GM18517 (cell line): ENCODE results near the gene UPP2.

Experiments
- ATAC-seq: cut with Tn5 transposase; IDR thresholded peaks from one replicate; pipeline ENCODE4 v1.9.1; 2021; ENCODE audit warnings: mild to moderate bottlenecking, moderate library complexity; ENCODE audit not compliant: unreplicated experiment

Gene UPP2

GRCh38 chr2:158103411-158104012, 1.8 kb downstream of the UPP2 start:
- ATAC-seq: no peak

- ATAC-seq: no peak
Observed at GRCh38 chr2:158104903-158105302, 3.2 kb downstream of the UPP2 start.

- no peak for ATAC-seq
Observed at GRCh38 chr2:158112992-158113391, 11.3 kb downstream of the UPP2 start.

GRCh38 chr2:158113741-158114295, 12.1 kb downstream of the UPP2 start:
- no peak for ATAC-seq

- ATAC-seq: no peak
Observed at GRCh38 chr2:158114516-158114915, 12.8 kb downstream of the UPP2 start.

- no peak for ATAC-seq
Observed at GRCh38 chr2:158115202-158115767, 13.6 kb downstream of the UPP2 start.

GRCh38 chr2:158116936-158117335, 15.3 kb downstream of the UPP2 start:
- ATAC-seq: no peak

- ATAC-seq: no peak
Observed at GRCh38 chr2:158120102-158120501, 18.4 kb downstream of the UPP2 start.

- ATAC-seq: no peak
Observed at GRCh38 chr2:158120664-158121641, 19.3 kb downstream of the UPP2 start.

GRCh38 chr2:158124896-158125295, 23.2 kb downstream of the UPP2 start:
- ATAC-seq: no peak

GRCh38 chr2:158125756-158126498, 24.3 kb downstream of the UPP2 start:
- no peak for ATAC-seq

GRCh38 chr2:158127380-158127804, 25.7 kb downstream of the UPP2 start:
- no peak for ATAC-seq

GRCh38 chr2:158128168-158128973, 26.7 kb downstream of the UPP2 start:
- no peak for ATAC-seq

GRCh38 chr2:158129037-158129436, 27.4 kb downstream of the UPP2 start:
- ATAC-seq: no peak

GRCh38 chr2:158130832-158131473, 29.3 kb downstream of the UPP2 start:
- ATAC-seq: no peak

GRCh38 chr2:158131483-158131912, 29.8 kb downstream of the UPP2 start:
- ATAC-seq: no peak

- no peak for ATAC-seq
Observed at GRCh38 chr2:158131919-158132566, 30.4 kb downstream of the UPP2 start.

GRCh38 chr2:158134055-158134454, 32.4 kb downstream of the UPP2 start:
- no peak for ATAC-seq

GRCh38 chr2:158134655-158135054, 33.0 kb downstream of the UPP2 start:
- no peak for ATAC-seq
